Chondrocyte (in vitro differentiated cells): Measurements from ENCODE around the gene COL11A1. TPM values are rescaled to one million over a fixed set of nuclear protein-coding genes. Genes with fewer than 3 reads are reported as not detected.

Source experiments
- DNase-seq: peaks from one replicate; pipeline ENCODE4 v3.0.0; 2021; ENCODE audit warnings: mixed read lengths, low spot score
- H3K27ac Mint-ChIP-seq: one replicate; pipeline ENCODE4 v1.8.0; 2021; ENCODE audit warnings: mild to moderate bottlenecking, moderate library complexity, mixed read lengths; ENCODE audit not compliant: unreplicated experiment
- H3K27me3 Mint-ChIP-seq: 2 replicates; pipeline ENCODE4 v1.8.0; 2021; ENCODE audit warnings: low read depth, mixed read lengths
- H3K36me3 Mint-ChIP-seq: 2 replicates; pipeline ENCODE4 v1.8.0; 2021; ENCODE audit warnings: low read depth, mixed read lengths
- H3K4me1 Mint-ChIP-seq: 2 replicates; pipeline ENCODE4 v1.8.0; 2021; ENCODE audit warnings: low read depth, mild to moderate bottlenecking, mixed read lengths
- H3K4me3 Mint-ChIP-seq: one replicate; pipeline ENCODE4 v1.8.0; 2021; ENCODE audit warnings: mild to moderate bottlenecking, moderate library complexity, mixed read lengths; ENCODE audit not compliant: unreplicated experiment
- H3K9me3 Mint-ChIP-seq: 2 replicates; pipeline ENCODE4 v1.8.0; 2021; ENCODE audit warnings: low read depth, mixed read lengths
- total RNA-seq: library from RNA; stranded (reverse); gene quantifications from 3 replicates; pipeline ENCODE4 v1.2.1, GENCODE V29; 2021
- TF ChIP-seq, protein P1 (sequence below): fragments of 200-600 bp; sonication (generic); IDR thresholded peaks from 2 replicates; pipeline ENCODE4 v1.5.0; 2021; ENCODE audit warnings: antibody characterized with exemption, mild to moderate bottlenecking, moderate library complexity

The COL11A1 gene
- total RNA-seq, 1 donor from 2014 or later = 1,042 TPM

DNA sequence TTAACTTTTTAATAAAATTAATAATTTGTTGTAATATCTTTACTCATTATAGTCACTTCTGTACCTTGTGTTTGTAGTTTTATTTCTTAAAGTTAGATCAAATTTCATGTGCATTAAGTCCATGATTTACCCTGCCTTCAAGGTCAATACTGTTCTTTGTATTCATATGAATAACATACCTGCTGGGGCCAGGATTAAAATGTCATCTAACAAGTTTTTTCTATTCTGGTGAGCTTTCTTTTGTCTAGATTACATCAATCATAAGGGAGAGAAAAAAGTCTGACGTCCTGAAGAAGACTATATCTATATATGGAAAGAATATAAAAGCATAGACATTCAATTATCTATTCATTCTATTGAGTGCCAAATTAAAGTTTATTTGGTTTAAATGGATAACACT is 232.6 kb downstream of the COL11A1 start:
- Mint-ChIP-seq H3K9me3 (peaks cover 9% of the 10 kb centered on the region), H3K27ac (no peak overlapping the region), H3K36me3 (peaks cover 31% of the 10 kb centered on the region), H3K4me3 (no peak overlapping the region), H3K4me1 (peaks cover 14% of the 10 kb centered on the region), H3K27me3 (no peaks in the 10 kb centered on the region)
- TF ChIP-seq, protein P1, sequence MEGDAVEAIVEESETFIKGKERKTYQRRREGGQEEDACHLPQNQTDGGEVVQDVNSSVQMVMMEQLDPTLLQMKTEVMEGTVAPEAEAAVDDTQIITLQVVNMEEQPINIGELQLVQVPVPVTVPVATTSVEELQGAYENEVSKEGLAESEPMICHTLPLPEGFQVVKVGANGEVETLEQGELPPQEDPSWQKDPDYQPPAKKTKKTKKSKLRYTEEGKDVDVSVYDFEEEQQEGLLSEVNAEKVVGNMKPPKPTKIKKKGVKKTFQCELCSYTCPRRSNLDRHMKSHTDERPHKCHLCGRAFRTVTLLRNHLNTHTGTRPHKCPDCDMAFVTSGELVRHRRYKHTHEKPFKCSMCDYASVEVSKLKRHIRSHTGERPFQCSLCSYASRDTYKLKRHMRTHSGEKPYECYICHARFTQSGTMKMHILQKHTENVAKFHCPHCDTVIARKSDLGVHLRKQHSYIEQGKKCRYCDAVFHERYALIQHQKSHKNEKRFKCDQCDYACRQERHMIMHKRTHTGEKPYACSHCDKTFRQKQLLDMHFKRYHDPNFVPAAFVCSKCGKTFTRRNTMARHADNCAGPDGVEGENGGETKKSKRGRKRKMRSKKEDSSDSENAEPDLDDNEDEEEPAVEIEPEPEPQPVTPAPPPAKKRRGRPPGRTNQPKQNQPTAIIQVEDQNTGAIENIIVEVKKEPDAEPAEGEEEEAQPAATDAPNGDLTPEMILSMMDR = no peak
- no peak for DNase-seq

GRCh38 chr1:102872526-102872925 is 235.8 kb downstream of the COL11A1 start:
- H3K4me1 Mint-ChIP-seq = no peaks in the 10 kb centered on the region
- H3K9me3 Mint-ChIP-seq = peaks cover 21% of the 10 kb centered on the region
- H3K4me3 Mint-ChIP-seq = no peak overlapping the region
- TF ChIP-seq, protein P1 = no peak
- H3K36me3 Mint-ChIP-seq = peaks cover 14% of the 10 kb centered on the region
- H3K27ac Mint-ChIP-seq = no peak overlapping the region
- DNase-seq = no peak
- H3K27me3 Mint-ChIP-seq = no peaks in the 10 kb centered on the region

DNA sequence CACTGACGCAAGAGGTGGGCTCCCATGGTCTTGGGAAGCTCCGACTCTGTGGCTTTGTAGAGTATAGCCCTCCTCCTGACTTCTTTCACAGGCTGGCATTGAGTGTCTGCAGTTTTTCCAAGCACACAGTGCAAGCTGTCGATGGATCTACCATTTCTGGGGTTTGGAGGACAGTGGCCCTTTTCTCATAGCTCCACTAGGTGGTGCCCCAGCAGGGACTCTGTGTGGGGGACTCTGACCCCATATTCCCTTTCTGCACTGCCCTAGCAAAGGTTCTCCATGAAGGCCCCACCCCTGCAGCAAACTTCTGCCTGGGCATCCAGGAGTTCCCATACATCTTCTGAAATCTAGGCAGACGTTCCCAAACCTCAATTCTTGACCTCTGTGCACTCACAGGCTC is 236.2 kb downstream of the COL11A1 start:
- no peak overlapping the region for H3K4me3 Mint-ChIP-seq
- no peak overlapping the region for H3K27ac Mint-ChIP-seq
- no peaks in the 10 kb centered on the region for H3K4me1 Mint-ChIP-seq
- no peaks in the 10 kb centered on the region for H3K27me3 Mint-ChIP-seq
- TF ChIP-seq, protein P1 = peak; percentile 42
- peaks cover 21% of the 10 kb centered on the region for H3K9me3 Mint-ChIP-seq
- DNase-seq = no peak
- peaks cover 12% of the 10 kb centered on the region for H3K36me3 Mint-ChIP-seq

- no peak for DNase-seq
- no peak overlapping the region for H3K27ac Mint-ChIP-seq
- no peaks in the 10 kb centered on the region for H3K4me1 Mint-ChIP-seq
- H3K9me3 Mint-ChIP-seq = peaks cover 3% of the 10 kb centered on the region
- H3K27me3 Mint-ChIP-seq = no peaks in the 10 kb centered on the region
- H3K36me3 Mint-ChIP-seq = no peaks in the 10 kb centered on the region
- H3K4me3 Mint-ChIP-seq = no peak overlapping the region
- TF ChIP-seq, protein P1 = no peak
These were observed 244.6 kb downstream of the COL11A1 start for GRCh38 chr1:102863704-102864103.

DNA sequence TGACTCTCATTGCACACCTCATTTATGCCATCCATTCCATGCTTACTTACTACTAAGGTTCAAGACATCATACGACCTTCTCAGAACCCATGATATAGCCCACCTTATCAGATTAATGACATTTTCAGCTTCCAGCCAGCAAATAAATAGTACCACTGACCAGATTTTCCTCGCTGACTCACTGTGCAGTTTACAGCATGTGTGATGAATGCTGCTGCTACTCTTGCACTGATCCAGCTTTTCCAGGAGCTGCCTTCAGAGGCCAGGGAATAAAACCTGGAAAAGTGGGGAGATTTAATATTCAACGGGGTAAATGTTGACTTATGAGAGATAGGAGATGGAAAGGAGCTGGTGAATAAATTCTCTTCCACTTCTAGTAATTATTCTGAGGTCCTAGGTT is 247.1 kb downstream of the COL11A1 start:
- no peak overlapping the region for H3K27ac Mint-ChIP-seq
- peaks cover 11% of the 10 kb centered on the region for H3K9me3 Mint-ChIP-seq
- H3K4me3 Mint-ChIP-seq = no peak overlapping the region
- DNase-seq = no peak
- H3K4me1 Mint-ChIP-seq = no peaks in the 10 kb centered on the region
- TF ChIP-seq, protein P1 = no peak
- H3K27me3 Mint-ChIP-seq = no peaks in the 10 kb centered on the region
- H3K36me3 Mint-ChIP-seq = peaks cover 2% of the 10 kb centered on the region
